Epithelial cell of proximal tubule (primary cell): Measurements from ENCODE around the gene CAVIN1. TPM values are rescaled to one million over a fixed set of nuclear protein-coding genes. Genes with fewer than 3 reads are reported as not detected.
"Not testable (repeated sequence)": the region's sequence is repeated elsewhere in the genome, so short reads cannot be mapped to it uniquely, and the experiment has no call there.

Source experiments
- DNase-seq: peaks from one replicate; pipeline ENCODE4 v3.0.0-alpha.2; 2011; ENCODE audit warnings: low read depth
- H3K4me3 ChIP-seq: 2 replicates; pipeline ENCODE4 v1.5.1; 2011; ENCODE audit warnings: low read depth, mild to moderate bottlenecking, low read length
- CTCF ChIP-seq: conservative IDR thresholded peaks from 2 replicates; pipeline ENCODE4 v1.5.1; 2012; ENCODE audit warnings: low read depth, mild to moderate bottlenecking, low read length
- total RNA-seq: library from RNA; depleted of rRNA; stranded (reverse); fragments of >200 nt; gene quantifications from 2 replicates; pipeline ENCODE4 v1.2.3, GENCODE V29; 2015

The CAVIN1 gene
- total RNA-seq, 1 donor from 2014 or later = 184 TPM

GRCh38 chr17:42403150-42403549 is 19.9 kb downstream of the CAVIN1 start:
- H3K4me3 ChIP-seq = no peak overlapping the region
- peak; percentile 34 for TF ChIP-seq CTCF
- no peak for DNase-seq

- DNase-seq = no peak
- no peak overlapping the region for H3K4me3 ChIP-seq
- TF ChIP-seq CTCF = no peak
Measured at GRCh38 chr17:42402117-42402516, 20.9 kb downstream of the CAVIN1 start.

- not testable (repeated sequence) for DNase-seq, H3K4me3 ChIP-seq
Measured at GRCh38 chr17:42400844-42401375, 22.1 kb downstream of the CAVIN1 start.

- no peak for DNase-seq
- no peak for TF ChIP-seq CTCF
- H3K4me3 ChIP-seq = no peak overlapping the region
Measured at GRCh38 chr17:42399948-42400843, 22.9 kb downstream of the CAVIN1 start.

- no peak overlapping the region for H3K4me3 ChIP-seq
- no peak for DNase-seq
- TF ChIP-seq CTCF = no peak
Measured at GRCh38 chr17:42399121-42399520, 23.9 kb downstream of the CAVIN1 start.

- H3K4me3 ChIP-seq, DNase-seq: not testable (repeated sequence)
Measured at GRCh38 chr17:42395601-42396000, 27.5 kb downstream of the CAVIN1 start.

- TF ChIP-seq CTCF = no peak
- no peak for DNase-seq
- no peak overlapping the region for H3K4me3 ChIP-seq
Measured at GRCh38 chr17:42394838-42395237, 28.2 kb downstream of the CAVIN1 start.
